Measurements from ENCODE around the gene LRRC4B.

Gene LRRC4B

GRCh38 chr19:50501186-50501567 is 67.1 kb downstream of the LRRC4B start:
- DNase-seq = no peak

GRCh38 chr19:50500753-50501151 is 67.5 kb downstream of the LRRC4B start:
- no peak for DNase-seq

GRCh38 chr19:50500060-50500752 is 68.0 kb downstream of the LRRC4B start:
- DNase-seq = no peak

DNA sequence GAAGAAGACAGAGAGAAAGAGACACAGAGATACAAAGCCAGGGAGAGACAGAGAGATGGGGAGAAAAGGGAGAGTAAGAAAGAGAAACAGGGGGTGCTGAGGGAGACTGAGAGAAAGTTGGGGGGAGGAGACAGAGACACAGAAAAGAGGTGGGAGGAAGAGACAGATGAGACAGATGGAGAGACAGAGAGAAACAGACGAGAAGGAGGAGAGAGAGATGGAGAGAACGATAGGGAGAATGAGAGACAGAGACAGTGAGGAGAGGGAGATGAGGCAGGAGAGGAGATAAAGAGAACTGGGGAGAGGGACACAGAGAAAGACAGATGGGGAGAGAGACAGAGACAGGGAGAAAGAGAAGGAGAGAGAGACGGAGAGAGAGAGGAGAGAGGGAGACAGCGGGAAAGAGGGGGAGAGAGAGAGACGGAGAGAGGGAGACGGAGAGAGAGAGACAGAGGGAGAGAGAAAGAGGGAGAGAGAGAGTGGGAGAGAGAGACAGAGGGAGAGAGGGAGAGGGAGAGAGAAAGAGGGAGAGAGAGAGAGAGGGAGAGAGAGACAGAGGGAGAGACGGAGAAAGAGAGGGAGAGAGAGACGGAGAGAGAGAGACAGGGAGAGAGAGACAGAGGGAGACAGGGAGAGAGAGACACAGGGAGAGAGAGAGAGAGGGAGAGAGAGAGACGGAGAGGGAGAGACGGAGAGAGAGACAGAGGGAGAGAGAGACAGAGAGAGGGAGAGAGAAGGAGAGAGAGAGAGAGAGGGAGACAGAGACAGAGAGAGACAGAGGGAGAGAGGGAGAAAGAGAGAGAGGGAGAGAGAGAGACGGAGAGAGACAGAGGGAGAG is 69.8 kb downstream of the LRRC4B start:
- DNase-seq = no peak

DNA sequence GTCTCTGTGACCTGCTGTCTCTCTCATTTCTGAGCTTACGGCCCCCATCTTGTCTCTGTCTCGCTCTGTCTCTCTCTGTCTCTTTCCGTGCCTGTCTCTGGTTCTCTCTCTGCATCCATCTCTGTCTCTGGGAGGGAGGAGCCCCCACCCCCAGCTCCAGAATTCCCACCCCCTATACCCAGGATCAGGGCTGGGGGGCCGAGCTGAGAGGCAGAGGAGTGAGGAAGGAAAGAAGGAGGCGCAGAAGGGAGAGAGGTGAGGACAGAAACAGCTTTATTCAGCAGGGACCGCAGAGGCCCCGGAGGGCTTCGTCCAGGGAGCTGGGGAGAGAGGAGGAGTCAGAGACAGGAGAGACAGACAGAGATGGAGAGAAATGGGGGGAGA is 71.2 kb downstream of the LRRC4B start:
- DNase-seq = no peak

- DNase-seq = no peak
These were observed 71.8 kb downstream of the LRRC4B start for GRCh38 chr19:50496189-50497021.

DNA sequence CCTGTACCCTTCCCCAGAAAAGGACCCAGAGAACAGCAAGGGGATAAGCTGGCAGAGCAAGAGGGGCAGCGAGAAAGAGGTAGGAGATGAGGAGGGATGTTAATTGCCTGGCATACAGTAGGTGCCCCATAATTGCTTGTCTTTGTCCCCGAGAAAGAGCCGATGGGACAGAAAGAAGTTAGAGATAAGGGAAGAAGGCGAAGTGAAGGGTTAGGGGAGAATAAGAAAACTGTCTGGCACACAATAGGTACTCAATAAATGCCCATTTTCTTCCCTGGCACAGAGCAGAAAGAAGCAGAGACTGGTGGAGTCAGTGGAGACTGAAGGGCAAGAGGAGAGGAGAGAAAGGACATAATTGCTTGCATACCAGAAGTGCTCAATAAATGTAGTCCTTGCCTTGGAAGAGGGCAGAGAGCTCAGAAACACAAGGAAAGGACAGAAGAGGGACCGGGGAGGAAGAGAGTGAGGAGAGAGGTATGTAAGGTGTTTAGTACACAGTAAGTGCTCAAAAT is 73.2 kb downstream of the LRRC4B start:
- DNase-seq = no peak

- DNase-seq = no peak
These were observed 73.8 kb downstream of the LRRC4B start for GRCh38 chr19:50494186-50495019.

DNA sequence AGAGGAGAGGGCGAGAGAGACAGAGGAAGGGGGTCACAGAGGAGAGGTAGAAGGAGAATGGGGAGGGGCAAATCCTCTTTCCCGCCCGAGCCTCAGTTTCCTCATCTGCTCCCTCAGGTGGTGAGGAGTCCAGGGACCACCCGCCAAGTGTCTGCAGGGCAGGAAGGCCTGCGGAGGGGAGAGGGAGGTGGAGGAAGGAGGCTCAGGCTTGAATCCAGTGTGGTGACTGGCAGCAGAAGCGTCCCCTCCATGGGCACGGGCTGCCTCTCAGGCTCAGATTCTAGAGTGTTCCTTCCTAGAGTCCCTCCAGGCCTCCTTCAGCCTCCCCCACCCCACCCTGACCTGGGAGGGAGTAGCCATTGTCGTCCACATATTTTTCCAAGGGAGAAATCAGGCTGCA is 75.1 kb downstream of the LRRC4B start:
- no peak for DNase-seq

DNA sequence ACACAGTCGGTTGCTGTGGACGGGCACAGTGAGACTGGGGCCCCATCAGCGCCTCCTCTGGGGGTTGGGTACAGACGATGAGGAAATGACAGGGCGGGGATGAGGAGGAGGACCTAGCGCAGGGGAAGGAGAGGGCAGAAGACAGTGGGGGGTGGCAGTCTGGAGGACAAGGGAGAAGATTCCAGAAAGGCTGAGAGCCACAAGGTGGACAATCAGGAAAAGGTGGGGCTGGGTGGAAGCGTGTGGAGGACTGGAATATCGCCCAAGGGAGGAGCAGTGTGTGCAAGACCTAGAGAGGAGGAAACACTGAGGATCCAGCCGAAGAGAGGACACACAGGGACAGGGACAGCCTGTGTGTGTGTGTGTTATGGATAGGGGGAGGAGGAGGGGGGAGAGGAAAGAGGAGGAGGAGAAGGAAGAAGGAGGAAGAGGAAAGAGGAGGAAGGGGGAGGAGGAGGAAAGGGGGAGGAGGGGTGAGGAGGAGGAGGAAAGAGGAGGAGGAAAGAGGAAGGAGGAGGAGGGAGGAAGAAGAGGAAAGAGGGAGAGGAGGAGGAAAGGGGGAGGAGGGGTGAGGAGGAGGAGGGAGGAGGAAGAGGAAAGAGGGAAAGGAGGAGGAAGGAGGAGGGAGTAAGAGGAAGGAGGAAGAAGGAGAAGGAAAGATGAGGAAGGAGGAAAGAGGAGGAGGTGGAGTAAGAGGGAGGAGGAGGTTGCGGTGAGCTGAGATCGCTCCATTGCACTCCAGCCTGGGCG is 75.8 kb downstream of the LRRC4B start:
- no peak for DNase-seq

DNA sequence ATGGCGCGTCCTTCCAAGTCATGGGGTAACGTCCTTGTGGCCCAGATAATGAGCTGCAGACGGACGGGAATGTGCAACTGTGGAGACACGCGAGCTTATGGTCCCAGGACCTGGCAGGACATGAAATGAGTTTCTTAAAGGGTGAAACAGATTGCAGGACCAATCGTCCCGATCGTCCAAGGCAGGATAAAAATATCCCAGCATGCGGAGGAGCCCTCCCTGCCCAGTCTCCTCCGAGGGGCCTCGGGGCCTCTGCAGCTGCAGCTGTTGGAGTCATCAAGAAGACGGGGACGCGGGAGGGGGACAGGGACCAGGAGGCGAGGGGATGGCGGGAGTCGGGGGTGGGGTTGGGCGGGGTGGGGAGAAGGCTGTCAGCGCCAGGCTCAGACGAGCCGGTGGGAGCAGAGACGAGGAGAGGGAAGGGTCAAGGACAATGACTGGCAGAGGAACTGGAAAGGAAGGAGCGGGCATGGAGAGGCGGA is 77.2 kb downstream of the LRRC4B start:
- no peak for DNase-seq

- no peak for DNase-seq
These were observed 77.8 kb downstream of the LRRC4B start for GRCh38 chr19:50490411-50490811.

DNA sequence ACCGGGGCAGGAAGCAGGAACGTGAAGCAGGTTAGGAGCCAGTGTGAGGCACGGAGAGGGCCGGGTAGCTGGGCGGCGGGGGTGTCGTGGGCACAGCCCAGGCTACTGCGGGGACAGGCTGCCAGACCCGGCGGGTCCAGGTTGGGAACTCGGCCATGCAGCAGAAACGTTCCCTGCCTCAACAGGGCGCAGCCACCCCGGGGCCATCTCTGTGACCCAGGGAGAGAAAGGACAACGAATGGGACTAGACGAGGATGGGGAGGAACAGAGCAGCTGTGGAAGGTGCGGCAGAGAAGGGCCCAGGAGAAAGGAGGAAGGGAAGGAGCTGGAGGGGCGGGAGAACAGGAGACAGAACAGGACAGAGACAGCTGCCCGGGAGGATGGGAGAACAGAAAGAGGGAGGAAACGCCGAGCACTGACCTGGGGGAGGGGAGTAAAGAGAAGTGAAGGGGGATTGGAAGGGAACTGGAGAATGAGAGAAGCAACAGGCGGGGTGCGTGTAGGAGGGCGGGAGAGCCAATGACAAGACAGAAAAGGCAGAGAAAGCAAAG is 78.7 kb downstream of the LRRC4B start:
- no peak for DNase-seq

DNA sequence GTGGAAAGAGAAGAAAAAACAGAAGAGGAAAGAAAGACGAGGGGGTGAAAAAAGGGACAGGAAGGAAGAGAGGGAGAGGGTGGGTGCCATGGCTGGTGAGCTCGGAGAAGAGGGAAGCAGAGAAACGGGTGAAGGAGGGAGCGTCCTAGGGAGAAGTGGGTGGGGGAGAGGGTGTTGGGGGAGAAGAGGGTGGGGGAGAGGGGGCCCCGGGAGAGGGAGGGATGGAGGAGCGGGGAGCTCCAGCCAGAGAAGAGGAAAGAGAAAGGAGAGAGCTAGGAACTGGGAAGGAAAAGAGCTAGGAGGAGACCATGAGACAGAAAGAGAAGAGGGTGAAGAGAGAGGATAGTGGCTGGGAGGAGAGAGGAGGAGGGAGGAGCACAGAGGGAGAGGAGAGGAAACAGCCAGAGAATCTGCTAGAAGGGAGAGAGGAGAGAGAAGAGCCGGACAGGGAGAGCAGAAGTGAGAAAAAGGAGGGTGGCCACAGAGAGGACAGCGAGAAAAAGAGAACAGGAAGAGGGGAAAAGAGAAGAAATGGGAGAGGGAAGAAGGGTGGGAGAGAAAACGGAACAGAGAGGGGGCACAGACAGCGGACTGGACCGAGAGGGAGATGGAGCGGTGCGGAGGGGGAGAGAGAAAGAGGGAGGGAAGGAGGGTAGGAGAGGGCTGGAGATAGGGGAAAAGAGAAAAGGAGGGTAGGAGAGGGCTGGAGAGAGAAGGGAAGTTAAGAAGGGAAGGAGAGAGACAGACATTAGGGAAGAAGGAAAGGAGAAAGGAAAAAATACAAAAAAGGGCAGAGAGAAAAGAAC is 79.6 kb downstream of the LRRC4B start:
- DNase-seq = no peak

DNA sequence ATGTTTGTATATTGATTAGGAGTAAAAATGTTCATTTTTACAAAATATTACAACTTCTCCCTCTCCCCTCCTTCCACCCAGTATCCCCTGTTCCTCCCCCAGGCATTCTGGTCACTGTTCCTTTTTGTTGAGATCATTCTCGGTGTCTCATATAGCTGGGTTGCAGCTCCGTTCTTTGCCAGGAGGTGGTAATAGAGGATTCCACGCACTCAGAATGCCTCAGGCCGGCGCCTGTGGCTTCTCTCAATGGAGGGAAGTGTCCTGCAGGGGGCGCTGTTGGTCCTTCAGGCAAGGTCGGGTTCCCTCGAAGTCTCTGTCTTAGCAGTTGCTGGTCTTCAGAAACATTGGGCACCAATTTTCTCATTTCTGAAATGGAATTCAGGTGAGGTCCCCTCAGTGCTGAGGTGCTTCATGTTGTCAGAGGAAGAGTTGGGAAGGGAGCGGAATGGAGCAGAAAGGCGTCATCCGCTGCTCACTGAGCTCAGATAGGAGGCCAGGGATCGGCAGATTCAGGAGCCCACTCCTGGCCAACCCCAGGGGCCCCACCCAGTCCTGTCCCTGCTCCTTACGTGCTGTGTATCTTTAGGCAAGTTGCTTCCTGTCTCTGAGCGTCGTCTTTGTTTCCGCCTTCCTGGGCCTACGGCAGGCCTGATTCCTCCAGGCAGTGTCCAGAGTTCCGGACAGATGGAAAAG is 81.3 kb downstream of the LRRC4B start:
- no peak for DNase-seq

DNA sequence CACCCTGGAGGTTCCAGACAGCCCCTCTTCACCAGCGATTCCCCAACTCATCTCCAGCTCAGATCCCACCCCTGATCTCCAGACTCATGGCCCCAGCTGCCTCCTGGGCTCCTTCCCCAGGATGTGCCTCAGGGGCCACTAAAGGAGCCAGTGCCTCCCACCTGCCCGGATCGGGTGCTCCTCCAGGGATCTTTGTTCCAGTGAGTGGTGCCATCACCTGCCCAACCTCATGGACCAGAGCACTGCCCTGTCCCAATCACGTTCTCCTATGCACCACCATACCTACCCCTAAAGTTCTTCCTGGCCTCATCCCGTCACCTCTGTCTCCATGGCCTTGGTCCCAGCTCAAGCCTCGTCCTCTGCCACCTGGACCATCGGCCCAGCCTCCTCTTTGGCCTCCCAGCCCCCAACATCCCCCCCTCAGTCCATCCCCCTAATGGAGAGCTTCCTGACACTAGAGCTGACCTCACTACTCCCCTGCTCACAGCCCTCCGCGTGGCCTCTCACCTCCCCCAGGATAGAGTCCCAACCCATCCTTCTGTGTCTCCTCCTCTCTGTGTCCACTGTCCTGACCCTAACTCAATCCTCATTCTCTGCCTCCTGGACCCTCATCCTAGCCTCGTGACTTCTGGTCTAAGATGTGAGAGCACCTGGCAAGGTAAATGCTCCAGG is 82.8 kb downstream of the LRRC4B start:
- DNase-seq = no peak

DNA sequence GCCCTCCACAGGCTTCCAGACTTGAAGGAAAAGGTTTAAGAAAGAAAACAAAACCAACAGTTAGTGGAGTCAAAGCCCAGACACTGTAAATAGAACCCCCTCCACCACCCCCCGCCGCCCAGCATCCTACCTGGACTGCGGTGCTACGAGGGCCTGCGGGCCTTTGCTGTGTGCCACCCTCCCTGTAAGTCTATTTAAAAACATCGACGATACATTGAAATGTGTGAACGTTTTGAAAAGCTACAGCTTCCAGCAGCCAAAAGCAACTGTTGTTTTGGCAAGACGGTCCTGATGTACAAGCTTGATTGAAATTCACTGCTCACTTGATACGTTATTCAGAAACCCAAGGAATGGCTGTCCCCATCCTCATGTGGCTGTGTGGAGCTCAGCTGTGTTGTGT is 85.3 kb downstream of the LRRC4B start:
- no peak for DNase-seq

DNA sequence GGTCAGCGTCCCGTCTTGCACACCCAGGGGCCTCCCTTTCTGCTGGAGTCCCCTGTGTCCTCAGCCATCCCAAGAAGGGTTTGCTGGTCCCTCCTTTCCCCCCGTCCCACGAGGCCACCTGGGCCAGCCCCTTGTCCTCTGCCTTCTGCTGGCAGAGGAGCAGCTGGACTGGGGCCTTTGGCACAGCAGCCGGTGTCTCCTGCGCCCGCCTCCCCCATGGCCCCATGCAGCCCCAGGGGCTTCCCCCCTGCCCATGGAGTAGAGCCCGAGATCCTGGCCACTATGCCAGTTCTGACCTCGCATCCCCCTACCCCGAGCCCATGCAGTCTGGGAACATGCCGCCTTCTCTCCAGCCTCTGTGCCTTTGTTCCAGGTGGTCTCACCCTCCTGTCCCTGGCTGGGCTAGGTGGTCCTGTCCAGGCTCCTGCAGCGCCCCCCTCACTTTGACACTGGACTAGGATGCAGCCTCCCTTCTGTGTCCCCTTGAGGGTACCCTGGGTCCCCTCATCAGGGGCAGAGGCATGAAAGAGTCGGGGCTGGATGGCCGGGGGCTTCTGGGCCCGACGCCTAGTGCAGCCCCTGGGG is 85.9 kb downstream of the LRRC4B start:
- DNase-seq = no peak
